HL-60 (cell line): ENCODE results near the gene PPP2R5D.

Source experiments
- DNase-seq, 2 experiments: peaks; one replicate each; pipeline ENCODE4 v3.0.0-alpha.2; 2010 to 2020; ENCODE audit warnings: low read depth in 1 of 2, low spot score in 1 of 2
- H3K27ac ChIP-seq: fragments of 250-450 bp; sonication (Bioruptor Pico); replicated peaks from 2 replicates; pipeline ENCODE4 v1.5.1; 2020; ENCODE audit warnings: mild to moderate bottlenecking, moderate library complexity
- H3K27me3 ChIP-seq: fragments of 250-450 bp; sonication (Bioruptor Pico); 2 replicates; pipeline ENCODE4 v1.5.1; 2021; ENCODE audit warnings: mild to moderate bottlenecking, moderate library complexity; ENCODE audit not compliant: insufficient read depth, poor library complexity, severe bottlenecking
- H3K4me3 ChIP-seq: replicated peaks from 2 replicates; pipeline ENCODE4 v1.5.1; 2011; ENCODE audit warnings: mild to moderate bottlenecking, control low read depth, low read length; ENCODE audit not compliant: insufficient read depth
- CTCF ChIP-seq: IDR thresholded peaks from one replicate; pipeline ENCODE4 v1.5.1; 2011; ENCODE audit warnings: low read length, control low read depth, inconsistent platforms; ENCODE audit not compliant: insufficient read depth
- GABPA ChIP-seq: IDR thresholded peaks from 2 replicates; pipeline ENCODE4 v1.6.1; 2012; ENCODE audit warnings: low read depth
- POLR2AphosphoS5 ChIP-seq: IDR thresholded peaks from 2 replicates; pipeline ENCODE4 v1.6.1; 2012; ENCODE audit warnings: low read depth
- REST ChIP-seq: IDR thresholded peaks from 2 replicates; pipeline ENCODE4 v1.6.1; 2012; ENCODE audit warnings: low read depth; ENCODE audit not compliant: insufficient replicate concordance
- SPI1 ChIP-seq: IDR thresholded peaks from 2 replicates; pipeline ENCODE4 v1.6.1; 2012; ENCODE audit warnings: low read depth, mild to moderate bottlenecking, borderline replicate concordance

PPP2R5D gene

GRCh38 chr6:42969431-42969830 lies 14.9 kb upstream of the PPP2R5D start:
- Histone ChIP-seq H3K27ac (no peak overlapping the region), H3K27me3 (no peaks in the 10 kb centered on the region), H3K4me3 (no peak overlapping the region)
- no peak for DNase-seq
- TF ChIP-seq CTCF (no peak), GABPA (no peak), POLR2AphosphoS5 (no peak), SPI1 (no peak), REST (no peak)

- DNase-seq, result no peak
- H3K4me3 ChIP-seq, result no peak overlapping the region
- H3K27ac ChIP-seq, result no peak overlapping the region
- no peaks in the 10 kb centered on the region for H3K27me3 ChIP-seq
- TF ChIP-seq POLR2AphosphoS5 (no peak), SPI1 (no peak), CTCF (no peak), GABPA (no peak), REST (no peak)
Observed at GRCh38 chr6:42969934-42970333, 14.4 kb upstream of the PPP2R5D start.

- Histone ChIP-seq H3K27me3 (no peaks in the 10 kb centered on the region), H3K27ac (no peak overlapping the region), H3K4me3 (no peak overlapping the region)
- DNase-seq, result peak in 1 of 2 experiments; percentile 12
- TF ChIP-seq REST (no peak), SPI1 (peak; percentile 63; the same call in 1 of the 2 replicates)
Observed at GRCh38 chr6:42970871-42971612, 13.3 kb upstream of the PPP2R5D start.
